ENCODE measurements around the gene DIRAS2. TPM values are rescaled to one million over a fixed set of nuclear protein-coding genes. Genes with fewer than 3 reads are reported as not detected.

The DIRAS2 gene
- total and polyA plus RNA-seq, 8 donors, result 0.10 to 1.1 (median 0.44) TPM; not detected in 3

- Histone ChIP-seq H3K27ac (no peak overlapping the region), H3K4me3 (no peak overlapping the region), H3K9me3 (no peaks in the 10 kb centered on the region), H3K27me3 (peaks cover 0 to 6% (median 0%) of the 10 kb centered on the region in 3 donors), H3K36me3 (no peaks in the 10 kb centered on the region), H3K4me1 (no peaks in the 10 kb centered on the region)
- no peak for DNase-seq
- intact Hi-C loops (cut with DNase I; ENCODE audit: low total_unique reads), result no loop called here
- no peak for TF ChIP-seq EP300 (IDR thresholded peaks at IDR 0.05)
- TF ChIP-seq, protein P1, sequence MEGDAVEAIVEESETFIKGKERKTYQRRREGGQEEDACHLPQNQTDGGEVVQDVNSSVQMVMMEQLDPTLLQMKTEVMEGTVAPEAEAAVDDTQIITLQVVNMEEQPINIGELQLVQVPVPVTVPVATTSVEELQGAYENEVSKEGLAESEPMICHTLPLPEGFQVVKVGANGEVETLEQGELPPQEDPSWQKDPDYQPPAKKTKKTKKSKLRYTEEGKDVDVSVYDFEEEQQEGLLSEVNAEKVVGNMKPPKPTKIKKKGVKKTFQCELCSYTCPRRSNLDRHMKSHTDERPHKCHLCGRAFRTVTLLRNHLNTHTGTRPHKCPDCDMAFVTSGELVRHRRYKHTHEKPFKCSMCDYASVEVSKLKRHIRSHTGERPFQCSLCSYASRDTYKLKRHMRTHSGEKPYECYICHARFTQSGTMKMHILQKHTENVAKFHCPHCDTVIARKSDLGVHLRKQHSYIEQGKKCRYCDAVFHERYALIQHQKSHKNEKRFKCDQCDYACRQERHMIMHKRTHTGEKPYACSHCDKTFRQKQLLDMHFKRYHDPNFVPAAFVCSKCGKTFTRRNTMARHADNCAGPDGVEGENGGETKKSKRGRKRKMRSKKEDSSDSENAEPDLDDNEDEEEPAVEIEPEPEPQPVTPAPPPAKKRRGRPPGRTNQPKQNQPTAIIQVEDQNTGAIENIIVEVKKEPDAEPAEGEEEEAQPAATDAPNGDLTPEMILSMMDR (IDR thresholded peaks at IDR 0.05), result no peak
- TF ChIP-seq POLR2A (IDR thresholded peaks at IDR 0.05), result no peak
- no peak for TF ChIP-seq POLR2AphosphoS5 (IDR thresholded peaks at IDR 0.05)
- 70 to 87% (median 79%) methylated on average over 8 of the region's 8 CpGs for WGBS, 5 donors
Observed at GRCh38 chr9:90632647-90633207, 9.9 kb downstream of the DIRAS2 start.

- Histone ChIP-seq H3K9me3 (no peaks in the 10 kb centered on the region), H3K27ac (no peak overlapping the region), H3K4me3 (no peak overlapping the region), H3K4me1 (no peaks in the 10 kb centered on the region), H3K27me3 (peaks cover 0 to 6% (median 0%) of the 10 kb centered on the region in 3 donors), H3K36me3 (no peaks in the 10 kb centered on the region)
- 60 to 82% (median 74%) methylated on average over 1 of the region's 1 CpG for WGBS, 5 donors
- TF ChIP-seq EP300 (IDR thresholded peaks at IDR 0.05), result no peak
- TF ChIP-seq, protein P1 (IDR thresholded peaks at IDR 0.05), result no peak
- TF ChIP-seq POLR2A (IDR thresholded peaks at IDR 0.05), result no peak
- TF ChIP-seq POLR2AphosphoS5 (IDR thresholded peaks at IDR 0.05), result no peak
- DNase-seq, result no peak
- intact Hi-C loops (cut with DNase I; ENCODE audit: low total_unique reads), result no loop called here
Observed at GRCh38 chr9:90631964-90632363, 10.7 kb downstream of the DIRAS2 start.

DNA sequence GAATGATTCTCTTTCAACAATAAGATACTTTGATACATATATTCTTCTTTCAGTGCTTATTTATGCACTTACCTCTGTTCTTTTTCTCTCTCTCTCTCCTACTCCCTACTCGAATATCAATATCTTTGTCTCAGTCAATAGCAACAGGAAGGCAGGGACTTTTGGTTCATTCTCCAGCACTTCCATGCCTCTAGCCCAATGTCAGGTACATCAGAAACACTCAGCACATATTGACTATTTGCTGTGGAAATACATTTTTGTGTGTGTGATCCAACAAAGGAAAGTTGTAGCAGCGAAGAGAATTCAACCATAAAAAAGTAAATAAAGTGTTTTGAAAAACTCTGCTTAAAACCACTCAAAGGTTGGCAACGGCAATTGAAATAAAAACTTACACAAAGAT is 12.6 kb downstream of the DIRAS2 start:
- no peak for DNase-seq
- intact Hi-C loops (cut with DNase I; ENCODE audit: low total_unique reads), result no loop called here
- 34 to 56% (median 40%) methylated on average over 3 of the region's 3 CpGs for WGBS, 5 donors
- Histone ChIP-seq H3K27ac (no peak overlapping the region), H3K4me3 (no peak overlapping the region), H3K4me1 (no peaks in the 10 kb centered on the region), H3K9me3 (no peaks in the 10 kb centered on the region), H3K36me3 (no peaks in the 10 kb centered on the region), H3K27me3 (peaks cover 0 to 6% (median 0%) of the 10 kb centered on the region in 3 donors)
- TF ChIP-seq, protein P1 (IDR thresholded peaks at IDR 0.05), result no peak
- TF ChIP-seq EP300 (IDR thresholded peaks at IDR 0.05), result no peak
- TF ChIP-seq POLR2A (IDR thresholded peaks at IDR 0.05), result no peak
- TF ChIP-seq POLR2AphosphoS5 (IDR thresholded peaks at IDR 0.05), result no peak

- Histone ChIP-seq H3K27ac (no peak overlapping the region), H3K4me3 (no peak overlapping the region), H3K9me3 (no peaks in the 10 kb centered on the region), H3K36me3 (no peaks in the 10 kb centered on the region), H3K4me1 (no peaks in the 10 kb centered on the region), H3K27me3 (peaks cover 0 to 6% (median 0%) of the 10 kb centered on the region in 3 donors)
- intact Hi-C loops (cut with DNase I; ENCODE audit: low total_unique reads), result no loop called here
- TF ChIP-seq POLR2A (IDR thresholded peaks at IDR 0.05) (no peak), EP300 (IDR thresholded peaks at IDR 0.05) (no peak), POLR2AphosphoS5 (IDR thresholded peaks at IDR 0.05) (no peak)
- TF ChIP-seq, protein P1 (IDR thresholded peaks at IDR 0.05), result no peak
- no peak for DNase-seq
- WGBS, 5 donors, result 89 to 94% (median 91%) methylated on average over 6 of the region's 6 CpGs
Observed at GRCh38 chr9:90629354-90629753, 13.3 kb downstream of the DIRAS2 start.

All from stomach (tissue), 9 donors.